HEK293 (cell line): ENCODE results near the gene CACNA2D4.

Experiments used
- CTCF ChIA-PET: fragments of 350-600 bp; formaldehyde crosslinking; extraction: SDS; loops from one replicate; lab custom pipeline; 2021; ENCODE audit warnings: antibody characterized with exemption; lab: Yijun Ruan, JAX
- POLR2A ChIA-PET: fragments of 300-600 bp; formaldehyde crosslinking; extraction: SDS; loops from one replicate; lab custom pipeline; 2020; ENCODE audit warnings: antibody characterized with exemption, inconsistent platforms; lab: Yijun Ruan, JAX
- H3K27ac ChIP-seq: fragments of 200-500 bp; sonication (Bioruptor generic); 2 replicates; pipeline ENCODE4 v1.5.1; 2014; ENCODE audit warnings: low read depth, low read length, control low read depth, inconsistent platforms; ENCODE audit errors: extremely low read depth
- H3K36me3 ChIP-seq, 2 experiments: fragments of 200-500 bp in 1 of 2; sonication (Bioruptor generic) in 1 of 2; 1 replicate in 1 of 2; 2 replicates in 1 of 2; pipeline ENCODE4 v1.5.1; 2014 to 2017; ENCODE audit warnings: inconsistent platforms in 2 of 2, low read length in 2 of 2; ENCODE audit not compliant: control insufficient read depth in 2 of 2, insufficient read depth in 1 of 2
- H3K4me1 ChIP-seq: fragments of 200-500 bp; sonication (Bioruptor generic); 2 replicates; pipeline ENCODE4 v1.5.1; 2014; ENCODE audit warnings: mild to moderate bottlenecking, low read length, inconsistent platforms; ENCODE audit not compliant: control insufficient read depth, insufficient read depth
- H3K4me3 ChIP-seq: 2 replicates; pipeline ENCODE4 v1.5.1; 2011; ENCODE audit warnings: low read depth, mild to moderate bottlenecking, control low read depth, low read length, moderate library complexity
- H3K9me3 ChIP-seq: fragments of 200-500 bp; sonication (Bioruptor generic); 2 replicates; pipeline ENCODE4 v1.5.1; 2014; ENCODE audit warnings: low read depth, low read length, inconsistent platforms; ENCODE audit not compliant: control insufficient read depth, insufficient read depth
- CTCF ChIP-seq: fragments of 450-650 bp; formaldehyde crosslinking; IDR thresholded peaks from 2 replicates; pipeline ENCODE4 v1.5.1; 2016; ENCODE audit warnings: missing biosample characterization, missing genetic modification characterization
- EGR2 ChIP-seq: fragments of 450-650 bp; formaldehyde crosslinking; IDR thresholded peaks from 2 replicates; pipeline ENCODE4 v1.5.1; 2016; ENCODE audit warnings: low read depth, missing biosample characterization, missing genetic modification characterization
- ELK4 ChIP-seq: IDR thresholded peaks from 2 replicates; pipeline ENCODE4 v1.6.1; 2011; ENCODE audit warnings: mild to moderate bottlenecking, low read depth, low read length, borderline replicate concordance
- KLF8 ChIP-seq: fragments of 450-650 bp; formaldehyde crosslinking; IDR thresholded peaks from 2 replicates; pipeline ENCODE4 v1.5.1; 2016; ENCODE audit warnings: missing biosample characterization, missing genetic modification characterization
- ZBTB21 ChIP-seq: fragments of 450-650 bp; formaldehyde crosslinking; IDR thresholded peaks from 2 replicates; pipeline ENCODE4 v1.5.1; 2017; ENCODE audit warnings: missing biosample characterization, missing genetic modification characterization
- ZFHX2 ChIP-seq: fragments of 450-650 bp; formaldehyde crosslinking; conservative IDR thresholded peaks from 2 replicates; pipeline ENCODE4 v1.5.1; 2016; ENCODE audit warnings: missing biosample characterization, missing genetic modification characterization
- ZNF266 ChIP-seq: fragments of 450-650 bp; formaldehyde crosslinking; IDR thresholded peaks from 2 replicates; pipeline ENCODE4 v1.5.1; 2016; ENCODE audit warnings: missing biosample characterization, missing genetic modification characterization, low read depth
- ZNF311 ChIP-seq: fragments of 450-650 bp; formaldehyde crosslinking; IDR thresholded peaks from 2 replicates; pipeline ENCODE4 v1.5.1; 2017; ENCODE audit warnings: missing biosample characterization, missing genetic modification characterization, borderline replicate concordance
- ZNF366 ChIP-seq: fragments of 450-650 bp; formaldehyde crosslinking; conservative IDR thresholded peaks from 2 replicates; pipeline ENCODE4 v1.5.1; 2016; ENCODE audit warnings: missing biosample characterization, missing genetic modification characterization
- ZNF830 ChIP-seq: fragments of 450-650 bp; IDR thresholded peaks from 2 replicates; pipeline ENCODE4 v1.5.0; 2018; ENCODE audit warnings: missing biosample characterization, missing genetic modification characterization, low read depth, mild to moderate bottlenecking, moderate library complexity
- TF ChIP-seq, protein P1 (sequence below): fragments of 450-650 bp; formaldehyde crosslinking; IDR thresholded peaks from 2 replicates; pipeline ENCODE4 v1.5.1; 2016; ENCODE audit warnings: missing biosample characterization, missing genetic modification characterization
- TF ChIP-seq, protein P2 (sequence below): fragments of 450-650 bp; IDR thresholded peaks from 2 replicates; pipeline ENCODE4 v1.5.1; 2018; ENCODE audit warnings: missing biosample characterization, missing genetic modification characterization
- TF ChIP-seq, protein P3 (sequence below): fragments of 450-650 bp; formaldehyde crosslinking; conservative IDR thresholded peaks from 2 replicates; pipeline ENCODE4 v1.5.1; 2016; ENCODE audit warnings: low read depth, missing biosample characterization, missing genetic modification characterization

The CACNA2D4 gene

GRCh38 chr12:1949771-1950470 lies 31.5 kb upstream of the CACNA2D4 start:
- POLR2A ChIA-PET, result no interaction called here
- no peaks in the 10 kb centered on the region for H3K9me3 ChIP-seq
- CTCF ChIA-PET, result interaction anchor here (0.7 to 2.7 kb wide), 3 partner anchors 10 to 67 kb away, joined by 3 to 14 read pairs (median 3); no protein-coding TSS in a partner anchor
- H3K27ac ChIP-seq, result no peak overlapping the region
- H3K4me3 ChIP-seq, result no peak overlapping the region
- H3K36me3 ChIP-seq, result peaks cover 22 to 82% of the 10 kb centered on the region in 2 experiments
- H3K4me1 ChIP-seq, result no peaks in the 10 kb centered on the region
- no peak for TF ChIP-seq ZNF311 (tag by site-specific recombination)

DNA sequence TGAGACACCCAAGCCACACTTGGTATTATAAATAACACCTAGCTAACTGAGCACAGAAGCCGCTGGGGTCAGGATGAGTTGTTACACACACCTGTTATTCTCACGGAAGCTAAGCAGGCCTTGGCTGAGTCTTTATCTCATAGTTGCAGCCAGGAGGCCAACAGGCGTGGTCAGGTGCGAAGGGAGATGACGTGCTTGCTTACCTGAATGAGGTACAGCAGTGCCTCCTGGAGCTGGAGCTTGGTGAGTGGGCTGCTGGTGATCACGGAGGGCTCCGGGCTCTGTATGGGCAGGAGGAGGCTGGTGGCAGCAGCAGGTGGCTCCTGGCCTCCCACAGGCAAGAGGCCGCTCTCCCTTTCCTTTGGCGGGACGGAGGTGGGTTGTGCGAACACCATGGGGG lies 30.4 kb upstream of the CACNA2D4 start:
- no peak overlapping the region for H3K27ac ChIP-seq
- no peaks in the 10 kb centered on the region for H3K9me3 ChIP-seq
- peaks cover 16 to 76% of the 10 kb centered on the region in 2 experiments for H3K36me3 ChIP-seq
- no peaks in the 10 kb centered on the region for H3K4me1 ChIP-seq
- H3K4me3 ChIP-seq, result no peak overlapping the region
- ChIA-PET CTCF (interaction anchor here (2.7 kb wide), 1 partner anchor 9 kb away, joined by 14 read pairs; no protein-coding TSS in a partner anchor), POLR2A (no interaction called here)
- TF ChIP-seq KLF8 (tag by site-specific recombination) (no peak), ELK4 (no peak), ZNF266 (tag by site-specific recombination) (no peak)
- TF ChIP-seq, protein P1, sequence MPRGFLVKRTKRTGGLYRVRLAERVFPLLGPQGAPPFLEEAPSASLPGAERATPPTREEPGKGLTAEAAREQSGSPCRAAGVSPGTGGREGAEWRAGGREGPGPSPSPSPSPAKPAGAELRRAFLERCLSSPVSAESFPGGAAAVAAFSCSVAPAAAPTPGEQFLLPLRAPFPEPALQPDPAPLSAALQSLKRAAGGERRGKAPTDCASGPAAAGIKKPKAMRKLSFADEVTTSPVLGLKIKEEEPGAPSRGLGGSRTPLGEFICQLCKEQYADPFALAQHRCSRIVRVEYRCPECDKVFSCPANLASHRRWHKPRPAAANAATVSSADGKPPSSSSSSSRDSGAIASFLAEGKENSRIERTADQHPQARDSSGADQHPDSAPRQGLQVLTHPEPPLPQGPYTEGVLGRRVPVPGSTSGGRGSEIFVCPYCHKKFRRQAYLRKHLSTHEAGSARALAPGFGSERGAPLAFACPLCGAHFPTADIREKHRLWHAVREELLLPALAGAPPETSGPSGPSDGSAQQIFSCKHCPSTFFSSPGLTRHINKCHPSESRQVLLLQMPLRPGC (tag by site-specific recombination), result no peak

DNA sequence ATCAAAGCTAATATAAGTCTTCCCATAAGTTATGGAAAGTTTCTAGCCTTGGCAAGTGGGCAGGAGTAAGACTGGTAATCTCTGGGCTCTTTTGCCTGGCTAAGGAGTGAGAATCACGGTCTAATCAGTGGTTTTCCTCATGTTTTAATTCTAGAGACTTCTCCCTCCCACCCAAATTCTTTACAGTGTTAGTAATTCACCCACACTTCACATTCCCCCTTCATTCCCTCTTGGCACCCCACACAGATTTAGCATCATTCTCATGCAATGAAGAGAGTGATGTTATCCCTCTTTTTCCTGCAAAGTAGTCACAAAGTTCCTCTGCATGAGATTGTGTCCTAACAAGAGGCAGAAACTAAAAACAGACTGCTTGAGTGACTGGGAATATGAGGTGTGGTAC lies 28.6 kb upstream of the CACNA2D4 start:
- Histone ChIP-seq H3K4me1 (no peaks in the 10 kb centered on the region), H3K4me3 (no peak overlapping the region)
- ChIA-PET CTCF (interaction anchor here (0.8 kb wide), 1 partner anchor 155 kb away, joined by 3 read pairs; no protein-coding TSS in a partner anchor), POLR2A (no interaction called here)
- TF ChIP-seq, protein P2, sequence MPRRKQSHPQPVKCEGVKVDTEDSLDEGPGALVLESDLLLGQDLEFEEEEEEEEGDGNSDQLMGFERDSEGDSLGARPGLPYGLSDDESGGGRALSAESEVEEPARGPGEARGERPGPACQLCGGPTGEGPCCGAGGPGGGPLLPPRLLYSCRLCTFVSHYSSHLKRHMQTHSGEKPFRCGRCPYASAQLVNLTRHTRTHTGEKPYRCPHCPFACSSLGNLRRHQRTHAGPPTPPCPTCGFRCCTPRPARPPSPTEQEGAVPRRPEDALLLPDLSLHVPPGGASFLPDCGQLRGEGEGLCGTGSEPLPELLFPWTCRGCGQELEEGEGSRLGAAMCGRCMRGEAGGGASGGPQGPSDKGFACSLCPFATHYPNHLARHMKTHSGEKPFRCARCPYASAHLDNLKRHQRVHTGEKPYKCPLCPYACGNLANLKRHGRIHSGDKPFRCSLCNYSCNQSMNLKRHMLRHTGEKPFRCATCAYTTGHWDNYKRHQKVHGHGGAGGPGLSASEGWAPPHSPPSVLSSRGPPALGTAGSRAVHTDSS (tag by site-specific recombination), result no peak
- peak; percentile 45 for TF ChIP-seq ZFHX2 (tag by site-specific recombination)
- no peak for TF ChIP-seq ZBTB21 (tag by site-specific recombination)
- no peak for TF ChIP-seq ZNF366 (tag by site-specific recombination)
- TF ChIP-seq CTCF, result no peak
- TF ChIP-seq EGR2 (tag by site-specific recombination), result peak; percentile 55
- no peak for TF ChIP-seq ZNF830 (tag by site-specific recombination)
- TF ChIP-seq, protein P3, sequence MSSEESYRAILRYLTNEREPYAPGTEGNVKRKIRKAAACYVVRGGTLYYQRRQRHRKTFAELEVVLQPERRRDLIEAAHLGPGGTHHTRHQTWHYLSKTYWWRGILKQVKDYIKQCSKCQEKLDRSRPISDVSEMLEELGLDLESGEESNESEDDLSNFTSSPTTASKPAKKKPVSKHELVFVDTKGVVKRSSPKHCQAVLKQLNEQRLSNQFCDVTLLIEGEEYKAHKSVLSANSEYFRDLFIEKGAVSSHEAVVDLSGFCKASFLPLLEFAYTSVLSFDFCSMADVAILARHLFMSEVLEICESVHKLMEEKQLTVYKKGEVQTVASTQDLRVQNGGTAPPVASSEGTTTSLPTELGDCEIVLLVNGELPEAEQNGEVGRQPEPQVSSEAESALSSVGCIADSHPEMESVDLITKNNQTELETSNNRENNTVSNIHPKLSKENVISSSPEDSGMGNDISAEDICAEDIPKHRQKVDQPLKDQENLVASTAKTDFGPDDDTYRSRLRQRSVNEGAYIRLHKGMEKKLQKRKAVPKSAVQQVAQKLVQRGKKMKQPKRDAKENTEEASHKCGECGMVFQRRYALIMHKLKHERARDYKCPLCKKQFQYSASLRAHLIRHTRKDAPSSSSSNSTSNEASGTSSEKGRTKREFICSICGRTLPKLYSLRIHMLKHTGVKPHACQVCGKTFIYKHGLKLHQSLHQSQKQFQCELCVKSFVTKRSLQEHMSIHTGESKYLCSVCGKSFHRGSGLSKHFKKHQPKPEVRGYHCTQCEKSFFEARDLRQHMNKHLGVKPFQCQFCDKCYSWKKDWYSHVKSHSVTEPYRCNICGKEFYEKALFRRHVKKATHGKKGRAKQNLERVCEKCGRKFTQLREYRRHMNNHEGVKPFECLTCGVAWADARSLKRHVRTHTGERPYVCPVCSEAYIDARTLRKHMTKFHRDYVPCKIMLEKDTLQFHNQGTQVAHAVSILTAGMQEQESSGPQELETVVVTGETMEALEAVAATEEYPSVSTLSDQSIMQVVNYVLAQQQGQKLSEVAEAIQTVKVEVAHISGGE, result no peak
- TF ChIP-seq, all 188 proteins: peak for 2
- Histone ChIP-seq H3K36me3 (peaks cover 14 to 60% of the 10 kb centered on the region in 2 experiments), H3K27ac (no peak overlapping the region), H3K9me3 (no peaks in the 10 kb centered on the region)
